BJ (cell line): ENCODE measurements around the gene RNPEPL1. TPM values are rescaled to one million over a fixed set of nuclear protein-coding genes. Genes with fewer than 3 reads are reported as not detected.

Experiments
- CTCF ChIA-PET: fragments of 350-600 bp; formaldehyde crosslinking; extraction: SDS; loops from one replicate; lab custom pipeline; 2021; ENCODE audit warnings: antibody characterized with exemption, inconsistent platforms; lab: Yijun Ruan, JAX
- POLR2A ChIA-PET: fragments of 300-600 bp; sonication (Branson Sonifier 250); formaldehyde crosslinking; extraction: SDS; loops from one replicate; lab custom pipeline; 2021; ENCODE audit warnings: antibody characterized with exemption; lab: Charles Lee
- DNase-seq: peaks from one replicate; pipeline ENCODE4 v3.0.0-alpha.2; 2011; ENCODE audit warnings: low read depth
- H3K27me3 ChIP-seq: 2 replicates; pipeline ENCODE4 v1.6.0; 2011; ENCODE audit warnings: low read length; ENCODE audit not compliant: control insufficient read depth, insufficient read depth
- H3K36me3 ChIP-seq: 2 replicates; pipeline ENCODE4 v1.5.1; 2011; ENCODE audit warnings: low read length; ENCODE audit not compliant: control insufficient read depth, insufficient read depth
- H3K4me3 ChIP-seq: 2 replicates; pipeline ENCODE4 v1.5.1; 2011; ENCODE audit warnings: low read depth, mild to moderate bottlenecking, control low read depth, low read length
- CTCF ChIP-seq: IDR thresholded peaks from 2 replicates; pipeline ENCODE4 v1.5.1; 2011; ENCODE audit warnings: low read depth, mild to moderate bottlenecking, control low read depth, inconsistent platforms, low read length, moderate library complexity; ENCODE audit not compliant: insufficient read depth
- polyA plus RNA-seq: library from polyadenylated mRNA; depleted of rRNA; stranded (reverse); fragments of >200 nt; gene quantifications from 2 replicates; pipeline ENCODE4 v1.2.3, GENCODE V29; 2011

Gene RNPEPL1
- polyA plus RNA-seq, 1 experiment, result 12.7 TPM

- peak overlapping the region; percentile 92 for H3K4me3 ChIP-seq
- H3K36me3 ChIP-seq, result peaks cover 7% of the 10 kb centered on the region
- no peak for DNase-seq
- no peak for TF ChIP-seq CTCF
- ChIA-PET CTCF (interaction anchor here (0.6 to 4.5 kb wide), 5 partner anchors 18 to 563 kb away, joined by 3 to 34 read pairs (median 4); partner anchors contain the start of gene RNPEPL1), POLR2A (interaction anchor here (0.6 kb wide), 2 partner anchors 24 to 42 kb away, joined by 3 to 4 read pairs; no protein-coding TSS in a partner anchor)
- no peaks in the 10 kb centered on the region for H3K27me3 ChIP-seq
Observed at GRCh38 chr2:240586919-240587800, 18.9 kb downstream of the RNPEPL1 start.

- H3K27me3 ChIP-seq, result no peaks in the 10 kb centered on the region
- no peak overlapping the region for H3K4me3 ChIP-seq
- ChIA-PET POLR2A (no interaction called here), CTCF (interaction anchor here (0.6 to 4.5 kb wide), 2 partner anchors 22 to 57 kb away, joined by 3 to 34 read pairs; no protein-coding TSS in a partner anchor)
- TF ChIP-seq CTCF, result no peak
- DNase-seq, result no peak
- peaks cover 8% of the 10 kb centered on the region for H3K36me3 ChIP-seq
Observed at GRCh38 chr2:240588006-240588655, 19.8 kb downstream of the RNPEPL1 start.

GRCh38 chr2:240588669-240589068 lies 20.4 kb downstream of the RNPEPL1 start:
- POLR2A ChIA-PET, result no interaction called here

GRCh38 chr2:240589375-240589774 lies 21.1 kb downstream of the RNPEPL1 start:
- Histone ChIP-seq H3K36me3 (peaks cover 13% of the 10 kb centered on the region), H3K4me3 (no peak overlapping the region), H3K27me3 (no peaks in the 10 kb centered on the region)
- no peak for DNase-seq
- ChIA-PET CTCF (no interaction called here), POLR2A (no interaction called here)
- no peak for TF ChIP-seq CTCF

More at GRCh38 chr2:240588669-240589068, 20.4 kb downstream of the RNPEPL1 start:
- Histone ChIP-seq H3K36me3 (peaks cover 13% of the 10 kb centered on the region), H3K4me3 (no peak overlapping the region), H3K27me3 (no peaks in the 10 kb centered on the region)
- CTCF ChIA-PET, result interaction anchor here (0.6 to 4.5 kb wide), 2 partner anchors 22 to 56 kb away, joined by 3 to 34 read pairs; no protein-coding TSS in a partner anchor
- no peak for TF ChIP-seq CTCF
- no peak for DNase-seq
